Nephron (organoid): ENCODE results near the gene REM2.

Experiments used
- H3K27ac Mint-ChIP-seq, 3 experiments: 2 replicates each; pipeline ENCODE4 v1.8.0; 2020; ENCODE audit warnings: mixed read lengths in 3 of 3, mild to moderate bottlenecking in 2 of 3, moderate library complexity in 1 of 3
- H3K27me3 Mint-ChIP-seq: 2 replicates; pipeline ENCODE4 v1.8.0; 2021; ENCODE audit warnings: low read depth, mild to moderate bottlenecking, moderate library complexity, mixed read lengths
- H3K36me3 Mint-ChIP-seq: 2 replicates; pipeline ENCODE4 v1.8.0; 2020; ENCODE audit warnings: low read depth, mixed read lengths
- H3K4me1 Mint-ChIP-seq: 2 replicates; pipeline ENCODE4 v1.8.0; 2020; ENCODE audit warnings: mixed read lengths
- H3K4me3 Mint-ChIP-seq, 3 experiments: 2 replicates each; pipeline ENCODE4 v1.8.0; 2020; ENCODE audit warnings: mild to moderate bottlenecking in 3 of 3, mixed read lengths in 3 of 3, moderate library complexity in 2 of 3
- H3K9me3 Mint-ChIP-seq: 2 replicates; pipeline ENCODE4 v1.8.0; 2020; ENCODE audit warnings: mixed read lengths
- CTCF ChIP-seq, 3 experiments: fragments of 200-600 bp; sonication (generic); IDR thresholded peaks; one replicate each; pipeline ENCODE4 v1.5.0; 2021; ENCODE audit warnings: antibody characterized with exemption in 3 of 3; ENCODE audit not compliant: unreplicated experiment in 3 of 3

REM2 gene

DNA sequence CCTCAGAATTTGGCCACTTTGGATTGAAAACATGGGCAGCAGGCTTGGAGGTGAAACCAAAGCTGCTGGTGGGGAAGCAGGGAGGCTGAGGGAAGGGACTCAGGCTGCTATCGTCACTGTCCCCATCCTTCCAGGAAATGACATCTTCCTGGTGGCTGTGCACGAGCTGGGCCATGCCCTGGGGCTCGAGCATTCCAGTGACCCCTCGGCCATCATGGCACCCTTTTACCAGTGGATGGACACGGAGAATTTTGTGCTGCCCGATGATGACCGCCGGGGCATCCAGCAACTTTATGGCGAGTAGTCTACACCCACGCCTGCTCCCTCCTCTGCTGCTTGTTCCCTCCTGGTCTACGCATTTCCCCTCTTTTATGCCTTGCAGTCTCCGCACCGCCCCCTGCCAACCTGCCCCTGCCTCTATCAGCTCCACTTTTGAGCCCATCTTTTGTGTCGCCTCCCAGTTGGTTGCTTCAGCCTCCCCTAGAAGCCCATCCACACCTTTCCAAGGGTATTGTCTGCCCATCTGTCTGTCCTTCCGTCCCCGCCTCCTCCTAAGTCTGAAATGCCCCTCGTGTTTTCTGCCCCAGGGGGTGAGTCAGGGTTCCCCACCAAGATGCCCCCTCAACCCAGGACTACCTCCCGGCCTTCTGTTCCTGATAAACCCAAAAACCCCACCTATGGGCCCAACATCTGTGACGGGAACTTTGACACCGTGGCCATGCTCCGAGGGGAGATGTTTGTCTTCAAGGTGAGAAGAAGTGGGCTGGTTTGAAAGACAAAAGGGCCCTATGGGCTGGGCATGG lies 39.7 kb upstream of the REM2 start:
- Mint-ChIP-seq H3K27me3 (no peaks in the 10 kb centered on the region), H3K4me3 (no peak overlapping the region), H3K4me1 (peaks cover 41% of the 10 kb centered on the region), H3K36me3 (peaks cover 66% of the 10 kb centered on the region), H3K9me3 (no peaks in the 10 kb centered on the region), H3K27ac (peak overlapping the region in 2 of 3 experiments; percentile 16 to 25)
- no peak for TF ChIP-seq CTCF (IDR thresholded peaks at IDR 0.05; ENCODE audit: unreplicated experiment in 3 of 3)

DNA sequence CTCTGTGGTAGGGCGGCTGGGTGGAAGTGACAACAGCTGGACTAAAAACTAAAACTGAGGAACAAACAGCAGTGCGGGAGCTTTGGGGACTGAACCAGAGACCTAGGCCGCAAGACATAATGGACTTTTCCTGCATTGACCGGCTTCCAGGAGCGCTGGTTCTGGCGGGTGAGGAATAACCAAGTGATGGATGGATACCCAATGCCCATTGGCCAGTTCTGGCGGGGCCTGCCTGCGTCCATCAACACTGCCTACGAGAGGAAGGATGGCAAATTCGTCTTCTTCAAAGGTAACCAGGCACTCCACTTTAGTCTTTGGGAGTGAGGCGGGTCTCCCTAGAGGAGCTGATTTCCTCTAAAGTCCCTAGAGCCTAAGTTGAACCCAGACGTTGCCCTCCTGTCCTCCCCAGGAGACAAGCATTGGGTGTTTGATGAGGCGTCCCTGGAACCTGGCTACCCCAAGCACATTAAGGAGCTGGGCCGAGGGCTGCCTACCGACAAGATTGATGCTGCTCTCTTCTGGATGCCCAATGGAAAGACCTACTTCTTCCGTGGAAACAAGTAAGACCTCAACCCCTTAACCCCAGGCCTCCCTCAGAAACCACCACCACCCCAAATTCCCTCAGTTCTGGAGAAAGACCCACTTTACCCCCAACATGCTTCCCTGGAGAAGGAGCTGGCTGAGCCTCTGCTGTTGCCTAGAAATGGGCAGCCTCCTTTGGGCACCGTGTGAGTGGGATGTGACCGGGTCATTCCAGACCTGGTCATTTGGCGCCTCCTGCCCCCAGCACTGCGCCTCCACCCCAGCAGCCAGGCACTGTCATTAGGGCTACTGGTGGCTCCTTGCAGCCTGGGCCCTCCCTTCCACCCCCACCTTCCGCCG lies 38.6 kb upstream of the REM2 start:
- no peaks in the 10 kb centered on the region for H3K9me3 Mint-ChIP-seq
- H3K36me3 Mint-ChIP-seq, result peaks cover 61% of the 10 kb centered on the region
- H3K4me1 Mint-ChIP-seq, result peaks cover 46% of the 10 kb centered on the region
- no peaks in the 10 kb centered on the region for H3K27me3 Mint-ChIP-seq
- TF ChIP-seq CTCF (IDR thresholded peaks at IDR 0.05; ENCODE audit: unreplicated experiment in 3 of 3), result no peak
- H3K4me3 Mint-ChIP-seq, result no peak overlapping the region
- H3K27ac Mint-ChIP-seq, result peak overlapping the region; percentile 82 to 92 (median 83)

DNA sequence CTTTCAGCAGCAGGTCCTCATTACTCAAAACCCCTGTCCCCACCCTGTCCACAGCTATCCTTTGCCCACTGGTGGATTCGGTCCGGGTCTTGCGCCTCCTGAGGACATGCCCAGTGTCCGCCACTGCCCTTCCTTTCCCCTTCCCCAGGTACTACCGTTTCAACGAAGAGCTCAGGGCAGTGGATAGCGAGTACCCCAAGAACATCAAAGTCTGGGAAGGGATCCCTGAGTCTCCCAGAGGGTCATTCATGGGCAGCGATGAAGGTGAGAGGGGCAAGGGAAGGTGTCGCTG lies 38.0 kb upstream of the REM2 start:
- Mint-ChIP-seq H3K4me1 (peaks cover 49% of the 10 kb centered on the region), H3K36me3 (peaks cover 58% of the 10 kb centered on the region), H3K27me3 (no peaks in the 10 kb centered on the region), H3K27ac (peak overlapping the region in 2 of 3 experiments; percentile 82 to 92), H3K9me3 (no peaks in the 10 kb centered on the region), H3K4me3 (no peak overlapping the region)
- TF ChIP-seq CTCF (IDR thresholded peaks at IDR 0.05; ENCODE audit: unreplicated experiment in 3 of 3), result no peak

GRCh38 chr14:22845821-22846625 lies 37.0 kb upstream of the REM2 start:
- Mint-ChIP-seq H3K4me3 (peak overlapping the region in 1 of 3 experiments; percentile 19), H3K27ac (peak overlapping the region; percentile 82 to 92 (median 82)), H3K9me3 (no peaks in the 10 kb centered on the region), H3K4me1 (peaks cover 55% of the 10 kb centered on the region), H3K36me3 (peaks cover 55% of the 10 kb centered on the region), H3K27me3 (no peaks in the 10 kb centered on the region)
- TF ChIP-seq CTCF (IDR thresholded peaks at IDR 0.05; ENCODE audit: unreplicated experiment in 3 of 3), result no peak

GRCh38 chr14:22846811-22847307 lies 36.2 kb upstream of the REM2 start:
- no peak for TF ChIP-seq CTCF (IDR thresholded peaks at IDR 0.05; ENCODE audit: unreplicated experiment in 3 of 3)
- Mint-ChIP-seq H3K36me3 (peaks cover 50% of the 10 kb centered on the region), H3K4me1 (peaks cover 54% of the 10 kb centered on the region), H3K27me3 (no peaks in the 10 kb centered on the region), H3K4me3 (peak overlapping the region in 1 of 3 experiments; percentile 19), H3K27ac (peak overlapping the region; percentile 77 to 92 (median 82)), H3K9me3 (no peaks in the 10 kb centered on the region)
